Left cardiac atrium (tissue), 4 donors: ENCODE data around the gene PAPOLB. TPM values are rescaled to one million over a fixed set of nuclear protein-coding genes. Genes with fewer than 3 reads are reported as not detected.
"Not testable (repeated sequence)": the region's sequence is repeated elsewhere in the genome, so short reads cannot be mapped to it uniquely, and the experiment has no call there.

Experiments used
- ATAC-seq, 2 donors: fragments of 200-7000 bp; cut with Tn5 transposase; one replicate each; pipeline ENCODE4 v1.9.1; 2020; ENCODE audit warnings: mild to moderate bottlenecking in 2 of 2, moderate library complexity in 2 of 2
- DNase-seq: peaks from one replicate; pipeline ENCODE4 v3.0.0-alpha.2; 2020
- intact Hi-C, 2 donors: fragments of 100-400 bp; cut with DNase I; formaldehyde crosslinking; loops; one replicate each; pipeline versions ENCODE4 v1.14.1 to v1.15.1; 2022 to 2023
- long read RNA-seq: library from polyadenylated mRNA; unstranded; transcript quantifications from one replicate; pipeline ENCODE4 v2.0.0, GENCODE V29; 2021
- total RNA-seq, 2 donors: library from RNA; stranded (reverse); fragmentation: NEBNext Ultra II Directional; extraction: Animal tissue kit (Norgen Biotek cat#: 25700); gene quantifications; one replicate each; pipeline ENCODE4 v1.2.1, GENCODE V29; 2021
- donor health status: DM: no; HTN: yes; CAD: no.
- donor health status: DM: no; HTN: yes; CAD: no; lungs with severe emphysema.
- donor health status: DM: yes; HTN: yes; CAD: no.
- donor health status: Dilated cardiomyopathy.

PAPOLB gene
- under 1 TPM; 0.06 to 0.26 TPM for total RNA-seq
- long read RNA-seq, result 0 reads

- DNase-seq (peak; percentile 56), ATAC-seq (peak in 1 of 2 donors; percentile 23)
- intact Hi-C loops, result no loop called here
These were observed at the start of gene PAPOLB for GRCh38 chr7:4861673-4862072. TSS of gene PAPOLB (minus strand) at chr7:4862030. CDS start at chr7:4861810, 220 bp downstream.

GRCh38 chr7:4911111-4911828, 49.4 kb upstream of the PAPOLB start:
- no peak for DNase-seq
- intact Hi-C loops, result no loop called here
- ATAC-seq, result no peak

DNA sequence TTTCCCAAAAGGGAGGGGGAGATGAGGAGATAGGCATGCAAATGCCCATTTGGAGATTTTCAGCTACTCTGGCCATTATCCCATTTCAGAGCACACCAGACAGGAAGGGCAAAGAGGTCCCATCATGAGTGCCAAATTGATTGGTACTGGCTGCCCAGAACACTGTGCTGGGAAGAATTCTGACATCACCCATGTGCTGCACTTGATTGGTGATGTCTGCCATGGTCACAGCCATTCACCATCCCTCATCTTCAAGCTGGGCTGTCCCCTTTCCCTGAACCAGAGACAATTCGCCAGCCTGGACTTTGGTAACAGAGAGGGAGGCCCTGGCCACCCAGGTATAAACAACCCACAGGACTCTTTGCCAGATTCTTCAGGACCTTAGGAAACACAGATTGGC, 44.9 kb upstream of the PAPOLB start:
- no peak for DNase-seq
- intact Hi-C loops, result no loop called here

GRCh38 chr7:4905171-4905570, 43.3 kb upstream of the PAPOLB start:
- DNase-seq, result no peak
- intact Hi-C loops, result no loop called here
- no peak for ATAC-seq

More for the DNA sequence above, 44.9 kb upstream of the PAPOLB start:
- no peak for ATAC-seq

- no peak for ATAC-seq
- no peak for DNase-seq
- intact Hi-C loops, result no loop called here
These were observed 42.5 kb upstream of the PAPOLB start for GRCh38 chr7:4904346-4904745.

GRCh38 chr7:4895766-4896165, 33.9 kb upstream of the PAPOLB start:
- intact Hi-C loops, result no loop called here
- ATAC-seq (no peak), DNase-seq (no peak)

DNA sequence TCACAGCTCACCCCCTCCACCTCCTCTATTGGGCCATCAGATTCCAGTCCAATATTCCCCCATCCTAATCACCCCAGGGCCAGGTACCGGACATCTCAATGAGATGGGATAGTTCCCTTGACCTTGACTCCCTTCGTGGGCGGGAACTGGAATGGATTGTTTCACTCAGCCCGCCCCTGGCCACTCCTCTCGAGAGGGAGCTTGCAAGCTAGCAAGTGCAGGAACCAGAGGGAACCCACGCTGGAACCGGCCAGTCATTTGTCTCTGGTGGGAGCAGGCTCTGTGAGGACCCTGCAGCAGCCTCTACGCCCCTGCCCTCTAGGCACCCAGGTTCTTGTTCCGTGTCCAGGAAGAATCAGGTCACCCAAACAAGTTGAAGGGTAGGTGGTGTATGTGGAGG, 32.7 kb upstream of the PAPOLB start:
- intact Hi-C loops, result no loop called here
- DNase-seq (no peak), ATAC-seq (no peak)

DNA sequence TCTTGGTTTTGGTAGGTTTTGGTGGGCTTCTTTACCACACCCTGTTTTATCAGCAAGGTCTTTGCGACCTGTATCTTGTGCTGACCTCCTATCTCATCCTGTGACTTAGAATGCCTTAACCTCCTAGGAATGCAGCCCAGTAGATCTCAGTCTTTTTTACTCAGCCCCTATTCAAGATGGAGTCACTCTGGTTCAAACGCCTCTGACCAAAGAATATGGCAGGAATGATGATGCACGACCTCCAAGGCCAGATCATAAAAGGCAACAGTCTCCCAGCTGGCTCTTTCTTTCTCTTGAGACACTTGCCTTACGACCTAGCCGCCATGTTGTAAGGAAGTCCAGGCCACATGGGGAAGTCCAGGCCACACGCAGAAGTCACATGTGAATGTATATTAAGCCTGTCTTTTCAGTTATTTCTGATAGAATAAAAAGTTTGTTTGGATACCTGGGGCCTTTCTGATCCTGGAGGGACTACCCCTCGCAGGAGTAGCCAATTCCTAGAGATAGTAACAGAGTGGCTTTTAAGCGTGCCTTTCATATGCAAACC, 32.2 kb upstream of the PAPOLB start:
- DNase-seq, result no peak
- no peak for ATAC-seq
- intact Hi-C loops, result no loop called here

- DNase-seq, ATAC-seq, intact Hi-C loops: not testable (repeated sequence)
These were observed 31.4 kb upstream of the PAPOLB start for GRCh38 chr7:4893188-4893587.

GRCh38 chr7:4891522-4891921, 29.7 kb upstream of the PAPOLB start:
- ATAC-seq, intact Hi-C loops, DNase-seq: not testable (repeated sequence)

DNA sequence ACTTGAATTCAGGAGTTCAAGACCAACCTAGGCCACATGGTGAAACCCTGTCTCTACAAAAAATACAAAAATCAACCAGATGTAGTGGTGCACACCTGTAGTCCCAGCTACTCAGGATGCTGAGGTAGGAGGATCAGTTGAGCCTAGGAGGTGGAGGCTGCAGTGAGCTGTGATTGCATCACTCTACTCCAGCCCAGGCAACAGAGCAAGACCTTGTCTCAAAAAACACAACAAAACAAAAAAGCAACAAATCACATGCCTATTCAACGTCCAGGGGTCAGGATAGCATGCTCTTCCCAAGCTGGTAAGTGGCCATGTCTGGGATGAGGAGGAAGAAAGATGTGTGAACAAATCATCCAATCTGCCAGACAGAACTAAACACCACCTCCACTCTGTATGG, 27.9 kb upstream of the PAPOLB start:
- DNase-seq (no peak), ATAC-seq (no peak)
- intact Hi-C loops, result loop anchor here in 1 of 2 donors (10.0 kb wide), 1 partner anchor 95 kb away; no protein-coding TSS in a partner anchor

DNA sequence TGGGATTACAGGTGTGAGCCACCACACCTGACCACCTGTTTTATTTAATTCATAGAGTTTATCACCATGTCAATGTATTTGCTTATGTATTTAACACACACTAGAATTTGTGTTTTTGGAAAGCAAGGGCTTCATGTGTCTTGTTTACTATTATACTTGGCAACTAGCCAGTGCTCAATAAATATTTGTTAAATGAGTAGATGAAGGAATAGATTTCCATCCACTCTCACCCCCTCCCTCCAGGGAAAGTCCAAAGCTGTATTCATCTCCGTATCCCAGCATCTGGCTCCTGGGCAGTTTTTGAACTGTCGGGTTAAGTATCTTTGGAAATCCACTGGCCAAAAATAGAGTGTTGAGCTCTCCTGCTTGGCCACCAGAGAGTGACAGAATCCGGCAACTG, 26.3 kb upstream of the PAPOLB start:
- ATAC-seq (no peak), DNase-seq (no peak)
- intact Hi-C loops, result loop anchor here in 1 of 2 donors (10.0 kb wide), 1 partner anchor 93 kb away; no protein-coding TSS in a partner anchor

- intact Hi-C loops, result loop anchor here in 1 of 2 donors (10.0 kb wide), 1 partner anchor 92 kb away; no protein-coding TSS in a partner anchor
- ATAC-seq (no peak), DNase-seq (no peak)
These were observed 24.8 kb upstream of the PAPOLB start for GRCh38 chr7:4886671-4887070.

GRCh38 chr7:4885317-4885807, 23.5 kb upstream of the PAPOLB start:
- intact Hi-C loops, result loop anchor here in 1 of 2 donors (10.0 kb wide), 1 partner anchor 91 kb away; no protein-coding TSS in a partner anchor
- ATAC-seq, result no peak
- no peak for DNase-seq

- no peak for ATAC-seq
- intact Hi-C loops, result loop anchor here (5.0 to 10.0 kb wide), 2 partner anchors 52 to 89 kb away; no protein-coding TSS in a partner anchor
- DNase-seq, result no peak
These were observed 22.3 kb upstream of the PAPOLB start for GRCh38 chr7:4884164-4884563.

DNA sequence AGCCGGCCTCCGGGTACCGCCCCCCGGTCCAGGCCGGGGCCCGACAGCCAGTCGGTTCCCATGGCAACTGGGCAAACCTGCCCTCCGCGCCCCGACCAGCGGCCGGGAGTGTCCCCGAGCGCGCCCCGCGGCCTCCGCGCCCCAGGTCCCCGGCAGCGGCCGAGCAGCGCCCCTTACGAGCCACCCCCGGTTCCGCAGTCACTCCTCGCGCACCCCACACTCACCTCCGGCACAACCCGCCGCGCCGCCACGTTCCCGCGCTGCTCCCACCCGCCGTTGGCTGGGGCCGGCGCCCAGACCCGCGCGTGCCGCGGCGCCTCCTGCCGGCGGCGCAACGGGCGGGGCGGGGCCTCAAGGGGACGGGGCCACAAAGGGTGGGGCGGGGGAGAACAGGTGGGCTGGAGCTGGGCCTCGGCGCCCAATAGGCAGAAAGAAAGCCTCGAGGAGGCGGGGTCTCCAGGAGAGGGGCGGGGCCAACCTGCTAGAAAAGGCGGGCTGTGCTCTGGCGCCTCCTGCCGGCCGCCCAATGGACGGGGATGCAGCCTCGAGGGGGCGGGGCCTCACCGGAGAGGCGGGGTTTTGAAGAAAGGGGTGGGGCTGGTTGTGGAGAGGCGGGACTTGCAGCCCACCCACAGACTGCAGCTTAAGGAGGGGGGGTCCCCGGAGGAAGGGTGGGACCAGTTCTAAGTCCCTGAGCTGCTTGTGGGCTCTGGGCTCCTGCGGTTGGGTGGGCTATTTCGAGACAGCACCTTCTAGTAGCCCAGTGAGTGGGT, 21.7 kb upstream of the PAPOLB start, which contains the start of gene RADIL:
Gene RADIL (minus strand): TSS at position 345 of the 773 bp plus-strand sequence. CDS start 5,577 bp downstream, outside the sequence.
- ATAC-seq (peak; percentile 93 to 98), DNase-seq (peak; percentile 96)
- intact Hi-C loops, result loop anchor here (5.0 to 10.0 kb wide), 2 partner anchors 51 to 89 kb away; no protein-coding TSS in a partner anchor

DNA sequence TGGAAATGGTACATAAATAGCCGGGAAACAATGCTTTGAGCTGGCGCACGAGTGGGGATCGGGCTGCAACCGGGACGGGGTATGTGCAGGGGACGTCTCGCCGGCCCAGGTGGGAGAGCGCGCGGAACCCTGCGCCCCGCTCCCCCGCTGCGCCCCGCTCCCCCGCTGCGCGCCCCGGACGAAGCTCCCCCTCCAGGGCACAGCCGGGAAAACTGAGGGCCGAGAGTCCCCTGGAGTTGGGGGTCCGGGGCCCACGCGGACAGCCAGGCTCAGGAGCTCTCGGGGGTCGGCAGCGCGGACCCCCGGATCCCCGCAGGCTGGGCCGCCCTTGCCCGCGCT, 21.2 kb upstream of the PAPOLB start:
- DNase-seq (no peak), ATAC-seq (peak in 1 of 2 donors; percentile 3)
- intact Hi-C loops, result loop anchor here (5.0 to 10.0 kb wide), 2 partner anchors 51 to 88 kb away; no protein-coding TSS in a partner anchor

DNA sequence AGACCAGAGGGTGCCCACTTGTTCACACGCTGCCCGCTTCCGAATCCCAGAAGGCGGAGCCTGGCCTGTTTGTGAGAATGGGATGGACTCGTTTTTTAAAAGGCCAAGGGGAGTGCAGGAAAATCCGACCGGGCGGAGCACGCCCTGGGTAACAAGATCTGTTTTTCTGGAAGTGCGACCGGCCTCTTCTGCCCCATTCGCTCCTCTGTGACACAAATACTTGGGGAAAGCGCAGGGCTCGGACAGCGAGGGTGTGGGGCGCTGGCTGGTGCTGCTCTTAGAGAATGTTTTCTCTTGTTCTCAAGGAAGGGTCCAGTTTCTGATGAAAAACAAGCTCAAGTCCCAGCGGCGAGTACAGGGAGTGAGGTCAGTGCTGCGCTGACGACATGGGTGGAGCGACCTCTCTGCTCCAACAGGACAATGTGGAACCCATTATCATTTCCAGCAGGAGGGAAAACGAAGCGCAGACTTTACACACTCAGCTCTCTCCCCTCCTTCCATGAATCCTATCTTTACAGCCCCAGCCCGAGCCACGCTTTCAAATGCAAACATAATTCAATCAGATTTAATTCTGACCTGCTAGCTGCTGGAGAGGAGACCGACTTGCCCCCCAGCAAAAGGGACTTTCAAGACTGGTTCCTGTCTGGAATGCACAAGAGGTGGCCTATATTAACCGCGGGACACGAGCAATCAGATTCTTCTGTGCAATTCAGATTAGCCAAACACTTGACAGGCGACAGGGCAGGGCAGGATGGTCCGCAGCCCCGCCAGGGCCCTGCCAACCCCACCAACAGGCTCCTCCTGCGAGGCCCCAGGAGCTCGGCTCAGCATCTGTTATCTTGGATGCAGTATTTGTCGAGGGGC, 20.6 kb upstream of the PAPOLB start:
- peak; percentile 82 for DNase-seq
- intact Hi-C loops, result loop anchor here (5.0 to 10.0 kb wide), 2 partner anchors 50 to 88 kb away; no protein-coding TSS in a partner anchor
- peak; percentile 49 to 72 for ATAC-seq
